GM23338 (cell line): Measurements from ENCODE around the gene SORCS2. TPM values are rescaled to one million over a fixed set of nuclear protein-coding genes. Genes with fewer than 3 reads are reported as not detected.

Experiments used
- ATAC-seq: fragments of 200-7000 bp; cut with Tn5 transposase; 3 replicates; pipeline ENCODE4 v1.9.1; 2020
- DNase-seq: peaks from one replicate; pipeline ENCODE4 v3.0.0-alpha.2; 2015; ENCODE audit warnings: low spot score
- H2AFZ ChIP-seq: fragments of 200-600 bp; sonication (generic); 2 replicates; pipeline ENCODE4 v1.8.0; 2016; ENCODE audit warnings: antibody characterized with exemption, mild to moderate bottlenecking, moderate library complexity
- H3F3A ChIP-seq: fragments of 200-600 bp; sonication (generic); replicated peaks from 2 replicates; pipeline ENCODE4 v1.8.0; 2017; ENCODE audit warnings: antibody characterized with exemption, mixed run types, low read depth
- H3K27ac ChIP-seq: fragments of 200-600 bp; sonication (generic); 2 replicates; pipeline ENCODE4 v1.6.1; 2016; ENCODE audit warnings: low read depth
- H3K27me3 ChIP-seq: fragments of 200-600 bp; sonication (generic); 2 replicates; pipeline ENCODE4 v1.8.0; 2016; ENCODE audit warnings: mild to moderate bottlenecking, mixed run types, moderate library complexity; ENCODE audit not compliant: insufficient read depth
- H3K36me3 ChIP-seq: fragments of 200-600 bp; sonication (generic); 2 replicates; pipeline ENCODE4 v1.8.0; 2016; ENCODE audit warnings: mild to moderate bottlenecking; ENCODE audit not compliant: insufficient read depth
- H3K4me1 ChIP-seq: fragments of 200-600 bp; sonication (generic); 2 replicates; pipeline ENCODE4 v1.8.0; 2016; ENCODE audit warnings: mild to moderate bottlenecking, moderate library complexity; ENCODE audit not compliant: insufficient read depth
- H3K4me2 ChIP-seq: fragments of 200-600 bp; sonication (generic); 2 replicates; pipeline ENCODE4 v1.7.1; 2017; ENCODE audit warnings: mixed run types
- H3K4me3 ChIP-seq: fragments of 200-600 bp; sonication (generic); 2 replicates; pipeline ENCODE4 v1.6.1; 2016; ENCODE audit warnings: mixed run types
- H3K79me2 ChIP-seq: fragments of 200-600 bp; sonication (generic); replicated peaks from 2 replicates; pipeline ENCODE4 v1.8.0; 2017; ENCODE audit warnings: mild to moderate bottlenecking; ENCODE audit not compliant: insufficient read depth
- H3K9me2 ChIP-seq: fragments of 200-600 bp; sonication (generic); 2 replicates; pipeline ENCODE4 v1.8.0; 2017; ENCODE audit not compliant: insufficient read depth
- H4K20me1 ChIP-seq: fragments of 200-600 bp; sonication (generic); replicated peaks from 2 replicates; pipeline ENCODE4 v1.8.0; 2017; ENCODE audit warnings: mild to moderate bottlenecking; ENCODE audit not compliant: insufficient read depth
- H3K27ac Mint-ChIP-seq: 2 replicates; pipeline ENCODE4 v1.8.0; 2020; ENCODE audit warnings: inconsistent platforms, mild to moderate bottlenecking, moderate library complexity, mixed read lengths
- H3K27me3 Mint-ChIP-seq: 3 replicates; pipeline ENCODE4 v1.8.0; 2022; ENCODE audit warnings: low read depth, mild to moderate bottlenecking, moderate library complexity, mixed read lengths, inconsistent platforms; ENCODE audit not compliant: insufficient read depth, poor library complexity
- H3K36me3 Mint-ChIP-seq: 3 replicates; pipeline ENCODE4 v1.8.0; 2021; ENCODE audit warnings: low read depth, mild to moderate bottlenecking, inconsistent platforms, moderate library complexity, mixed read lengths
- H3K4me1 Mint-ChIP-seq: 3 replicates; pipeline ENCODE4 v1.8.0; 2020; ENCODE audit warnings: mild to moderate bottlenecking, inconsistent platforms, mixed read lengths
- H3K4me3 Mint-ChIP-seq: 3 replicates; pipeline ENCODE4 v1.8.0; 2021; ENCODE audit warnings: moderate library complexity, mild to moderate bottlenecking, inconsistent platforms, mixed read lengths
- H3K9me3 Mint-ChIP-seq: 3 replicates; pipeline ENCODE4 v1.8.0; 2020; ENCODE audit warnings: moderate library complexity, mild to moderate bottlenecking, inconsistent platforms, mixed read lengths
- CREB1 ChIP-seq: fragments of 250-450 bp; sonication (Bioruptor Pico); IDR thresholded peaks from 2 replicates; pipeline ENCODE4 v1.5.0; 2020; ENCODE audit warnings: low read depth, mild to moderate bottlenecking, moderate library complexity
- CTCF ChIP-seq, 2 experiments: fragments of 200-600 bp in 1 of 2; sonication (generic) in 1 of 2; conservative IDR thresholded peaks; 2 replicates each; pipeline versions ENCODE4 v1.5.1 to v1.6.1; 2016 to 2017; ENCODE audit warnings: antibody characterized with exemption in 2 of 2, low read depth in 2 of 2, mild to moderate bottlenecking in 2 of 2, moderate library complexity in 1 of 2
- ETS1 ChIP-seq: IDR thresholded peaks from 2 replicates; pipeline ENCODE4 v1.6.1; 2016; ENCODE audit warnings: antibody characterized with exemption
- EZH2 ChIP-seq: fragments of 200-600 bp; sonication (generic); IDR thresholded peaks from one replicate; pipeline ENCODE4 v1.8.0; 2017; ENCODE audit warnings: antibody characterized with exemption, mild to moderate bottlenecking, low read depth; ENCODE audit not compliant: unreplicated experiment
- NANOG ChIP-seq: IDR thresholded peaks from 2 replicates; pipeline ENCODE4 v1.6.1; 2016; ENCODE audit warnings: antibody characterized with exemption, borderline replicate concordance
- POLR2AphosphoS5 ChIP-seq: IDR thresholded peaks from 2 replicates; pipeline ENCODE4 v1.6.1; 2016; ENCODE audit warnings: antibody characterized with exemption, low read depth
- ZNF114 ChIP-seq: fragments of 250-450 bp; sonication (Bioruptor Pico); IDR thresholded peaks from 2 replicates; pipeline ENCODE4 v1.5.0; 2020; ENCODE audit warnings: mild to moderate bottlenecking, moderate library complexity
- ZNF462 ChIP-seq: fragments of 250-450 bp; sonication (Bioruptor Pico); IDR thresholded peaks from 2 replicates; pipeline ENCODE4 v1.5.0; 2020; ENCODE audit warnings: mild to moderate bottlenecking, moderate library complexity
- polyA plus RNA-seq: library from polyadenylated mRNA; unstranded; fragments of >200 nt; fragmentation: Nextera tagmentation; extraction: Ambion mirVana; gene quantifications from 2 replicates; pipeline ENCODE4 v1.2.1, GENCODE V29; 2016
- total RNA-seq: library from RNA; depleted of rRNA; stranded (reverse); fragments of >200 nt; shearing (Covaris generic); gene quantifications from 2 replicates; pipeline ENCODE4 v1.2.3, GENCODE V29; 2014

SORCS2 gene
- total and polyA plus RNA-seq, 2 experiments from 2014 or later, result 0.47 to 2.4 TPM

GRCh38 chr4:7187691-7188090, 4.6 kb upstream of the SORCS2 start:
- H3K27ac ChIP-seq, result no peak overlapping the region
- no peaks in the 10 kb centered on the region for H3K9me2 ChIP-seq
- no peaks in the 10 kb centered on the region for H3K36me3 ChIP-seq
- no peaks in the 10 kb centered on the region for H3K9me3 Mint-ChIP-seq
- H3K4me1 ChIP-seq, result no peaks in the 10 kb centered on the region
- no peak for ATAC-seq
- no peak overlapping the region for H2AFZ ChIP-seq
- H3K4me1 Mint-ChIP-seq, result no peaks in the 10 kb centered on the region; the same call in 2 of the 3 replicates
- H3K79me2 ChIP-seq, result no peaks in the 10 kb centered on the region
- H3K4me3 ChIP-seq, result no peak overlapping the region
- H3K4me2 ChIP-seq, result no peak overlapping the region
- no peak for DNase-seq
- no peak overlapping the region for H3K4me3 Mint-ChIP-seq
- TF ChIP-seq CREB1 (CRISPR knock-in tag) (no peak), ZNF462 (CRISPR knock-in tag) (no peak), NANOG (no peak), EZH2 (no peak)
- 0 out of 2 replicates have a peak, but pooled peaks cover 6% of the 10 kb centered on the region for H3K27me3 ChIP-seq
- peaks cover 23% of the 10 kb centered on the region for H3K27me3 Mint-ChIP-seq
- H3K36me3 Mint-ChIP-seq, result no peaks in the 10 kb centered on the region; the same call in 2 of the 3 replicates
- no peaks in the 10 kb centered on the region for H3F3A ChIP-seq
- no peaks in the 10 kb centered on the region for H4K20me1 ChIP-seq
- no peak overlapping the region for H3K27ac Mint-ChIP-seq

GRCh38 chr4:7189066-7189465, 3.3 kb upstream of the SORCS2 start:
- Histone ChIP-seq H3K36me3 (no peaks in the 10 kb centered on the region), H3K4me3 (no peak overlapping the region), H3K9me2 (no peaks in the 10 kb centered on the region), H2AFZ (no peak overlapping the region), H3K27me3 (peaks cover 19% of the 10 kb centered on the region), H3F3A (no peaks in the 10 kb centered on the region), H3K27ac (no peak overlapping the region), H4K20me1 (no peaks in the 10 kb centered on the region), H3K4me2 (no peak overlapping the region), H3K4me1 (no peaks in the 10 kb centered on the region), H3K79me2 (no peaks in the 10 kb centered on the region)
- H3K27ac Mint-ChIP-seq, result no peak overlapping the region
- H3K9me3 Mint-ChIP-seq, result no peaks in the 10 kb centered on the region
- H3K36me3 Mint-ChIP-seq, result no peaks in the 10 kb centered on the region
- H3K4me3 Mint-ChIP-seq, result no peak overlapping the region
- no peak for ATAC-seq
- H3K27me3 Mint-ChIP-seq, result peaks cover 34% of the 10 kb centered on the region
- DNase-seq, result no peak
- H3K4me1 Mint-ChIP-seq, result no peaks in the 10 kb centered on the region; the same call in 2 of the 3 replicates
- no peak for TF ChIP-seq POLR2AphosphoS5
- no peak for TF ChIP-seq CTCF (conservative IDR thresholded peaks at IDR 0.05; ENCODE audit: low read depth in 2 of 2)
- TF ChIP-seq ZNF114 (CRISPR knock-in tag), result no peak
- TF ChIP-seq CREB1 (CRISPR knock-in tag), result no peak
- TF ChIP-seq ETS1, result no peak
